ENCODE results near the gene GRIN2C.

Gene GRIN2C

DNA sequence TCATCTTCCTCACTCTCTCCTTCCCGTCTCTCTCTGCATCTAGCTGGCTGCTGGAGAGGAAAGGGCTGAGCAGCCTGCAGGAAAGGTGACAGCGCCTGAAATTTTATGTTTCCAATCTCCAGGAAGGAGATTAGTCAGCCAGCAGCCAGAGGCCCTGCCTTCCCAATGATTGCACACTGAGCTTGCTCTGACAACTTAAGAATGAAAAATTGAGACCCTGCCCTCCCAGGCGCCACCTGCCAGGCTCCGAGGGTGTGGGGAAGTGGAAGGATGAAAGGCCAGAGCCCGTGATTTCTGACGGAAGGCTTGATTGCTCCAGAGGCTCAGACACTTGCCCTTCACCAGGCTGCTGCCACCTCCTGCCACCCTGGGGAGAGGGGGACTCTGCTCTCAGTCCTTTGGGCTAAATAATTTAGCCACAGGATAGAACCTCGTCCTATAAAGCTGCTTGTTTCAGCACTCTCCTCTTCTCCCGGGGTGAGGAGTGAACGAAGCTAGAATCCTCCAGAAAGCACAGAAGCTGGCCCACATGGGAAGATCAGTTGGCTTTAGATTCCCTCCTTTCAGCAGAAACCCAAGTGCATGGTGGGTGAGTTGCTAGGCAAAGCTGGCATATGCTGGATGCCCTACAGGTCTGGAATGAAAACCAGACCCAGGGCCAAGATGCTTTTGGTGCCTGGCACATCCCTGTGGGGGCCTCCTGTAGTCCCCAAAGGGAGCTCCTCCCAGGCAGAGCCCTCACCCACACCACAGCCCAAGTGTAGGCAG, 33.5 kb downstream of the GRIN2C start:
- Histone ChIP-seq H2AFZ (ENCODE audit: low read depth, low read length) (no peak overlapping the region), H3K4me1 (ENCODE audit: insufficient read depth, low read length) (peaks cover 5% of the 10 kb centered on the region), H3K27me3 (ENCODE audit: insufficient read depth, low read length) (no peaks in the 10 kb centered on the region), H3K9me3 (ENCODE audit: low read length) (no peaks in the 10 kb centered on the region), H3K4me3 (ENCODE audit: low read length) (no peak overlapping the region), H3K36me3 (ENCODE audit: insufficient read depth, low read length) (peaks cover 13% of the 10 kb centered on the region)

- no peaks in the 10 kb centered on the region for H3K27me3 ChIP-seq (ENCODE audit: insufficient read depth, low read length)
- no peak overlapping the region for H2AFZ ChIP-seq (ENCODE audit: low read depth, low read length)
- H3K36me3 ChIP-seq (ENCODE audit: insufficient read depth, low read length), result peaks cover 10% of the 10 kb centered on the region
- no peak overlapping the region for H3K4me3 ChIP-seq (ENCODE audit: low read length)
- H3K4me1 ChIP-seq (ENCODE audit: insufficient read depth, low read length), result peaks cover 5% of the 10 kb centered on the region
- no peaks in the 10 kb centered on the region for H3K9me3 ChIP-seq (ENCODE audit: low read length)
These were observed 34.6 kb downstream of the GRIN2C start for GRCh38 chr17:74824961-74825627.

- no peak overlapping the region for H2AFZ ChIP-seq (ENCODE audit: low read depth, low read length)
- H3K36me3 ChIP-seq (ENCODE audit: insufficient read depth, low read length), result peaks cover 14% of the 10 kb centered on the region
- no peaks in the 10 kb centered on the region for H3K9me3 ChIP-seq (ENCODE audit: low read length)
- H3K4me3 ChIP-seq (ENCODE audit: low read length), result no peak overlapping the region
- H3K27me3 ChIP-seq (ENCODE audit: insufficient read depth, low read length), result no peaks in the 10 kb centered on the region
- H3K4me1 ChIP-seq (ENCODE audit: insufficient read depth, low read length), result peaks cover 5% of the 10 kb centered on the region
These were observed 36.7 kb downstream of the GRIN2C start for GRCh38 chr17:74822939-74823367.

DNA sequence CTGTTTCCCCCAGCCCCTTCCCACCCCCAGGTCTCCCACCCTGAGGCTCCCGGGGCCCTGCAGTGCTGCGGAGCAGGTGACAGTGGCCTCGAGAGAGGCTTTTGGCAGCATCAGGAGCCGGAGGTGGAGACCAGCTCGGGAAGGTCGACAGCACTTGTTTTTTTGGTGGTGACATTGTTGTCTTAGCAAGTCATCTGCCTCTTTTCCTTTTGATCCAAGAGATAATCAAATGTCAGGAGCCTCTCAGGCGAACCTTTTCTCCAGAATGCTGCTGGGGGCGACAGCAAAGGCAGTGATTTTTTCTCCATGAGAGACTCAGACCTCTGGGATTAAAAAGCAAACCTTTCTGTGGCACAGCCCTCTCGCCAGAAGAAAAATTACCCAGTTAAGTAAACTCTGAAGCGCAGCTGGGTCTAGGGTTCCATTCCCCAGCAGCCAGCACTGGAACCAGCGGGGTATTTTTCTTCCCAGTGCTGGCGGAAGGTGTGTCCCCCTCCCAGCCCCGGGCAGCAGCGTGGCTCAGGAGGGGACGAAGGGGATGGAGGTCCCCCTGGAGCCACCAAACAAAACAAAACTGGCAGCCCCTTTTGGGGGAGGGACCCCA, 37.2 kb downstream of the GRIN2C start:
- no peaks in the 10 kb centered on the region for H3K27me3 ChIP-seq (ENCODE audit: insufficient read depth, low read length)
- H3K4me1 ChIP-seq (ENCODE audit: insufficient read depth, low read length), result peaks cover 5% of the 10 kb centered on the region
- no peaks in the 10 kb centered on the region for H3K9me3 ChIP-seq (ENCODE audit: low read length)
- no peak overlapping the region for H2AFZ ChIP-seq (ENCODE audit: low read depth, low read length)
- no peak overlapping the region for H3K4me3 ChIP-seq (ENCODE audit: low read length)
- peaks cover 14% of the 10 kb centered on the region for H3K36me3 ChIP-seq (ENCODE audit: insufficient read depth, low read length)

GRCh38 chr17:74821655-74822334, 37.9 kb downstream of the GRIN2C start:
- Histone ChIP-seq H3K4me3 (ENCODE audit: low read length) (no peak overlapping the region), H3K4me1 (ENCODE audit: insufficient read depth, low read length) (peaks cover 5% of the 10 kb centered on the region), H3K27me3 (ENCODE audit: insufficient read depth, low read length) (no peaks in the 10 kb centered on the region)

GRCh38 chr17:74819801-74820436, 39.8 kb downstream of the GRIN2C start:
- no peak overlapping the region for H2AFZ ChIP-seq (ENCODE audit: low read depth, low read length)
- peaks cover 10% of the 10 kb centered on the region for H3K36me3 ChIP-seq (ENCODE audit: insufficient read depth, low read length)
- H3K4me3 ChIP-seq (ENCODE audit: low read length), result no peak overlapping the region
- no peaks in the 10 kb centered on the region for H3K27me3 ChIP-seq (ENCODE audit: insufficient read depth, low read length)
- peaks cover 5% of the 10 kb centered on the region for H3K4me1 ChIP-seq (ENCODE audit: insufficient read depth, low read length)
- H3K9me3 ChIP-seq (ENCODE audit: low read length), result no peaks in the 10 kb centered on the region

More at GRCh38 chr17:74821655-74822334, 37.9 kb downstream of the GRIN2C start:
- Histone ChIP-seq H3K36me3 (ENCODE audit: insufficient read depth, low read length) (peaks cover 14% of the 10 kb centered on the region), H2AFZ (ENCODE audit: low read depth, low read length) (no peak overlapping the region), H3K9me3 (ENCODE audit: low read length) (no peaks in the 10 kb centered on the region)

DNA sequence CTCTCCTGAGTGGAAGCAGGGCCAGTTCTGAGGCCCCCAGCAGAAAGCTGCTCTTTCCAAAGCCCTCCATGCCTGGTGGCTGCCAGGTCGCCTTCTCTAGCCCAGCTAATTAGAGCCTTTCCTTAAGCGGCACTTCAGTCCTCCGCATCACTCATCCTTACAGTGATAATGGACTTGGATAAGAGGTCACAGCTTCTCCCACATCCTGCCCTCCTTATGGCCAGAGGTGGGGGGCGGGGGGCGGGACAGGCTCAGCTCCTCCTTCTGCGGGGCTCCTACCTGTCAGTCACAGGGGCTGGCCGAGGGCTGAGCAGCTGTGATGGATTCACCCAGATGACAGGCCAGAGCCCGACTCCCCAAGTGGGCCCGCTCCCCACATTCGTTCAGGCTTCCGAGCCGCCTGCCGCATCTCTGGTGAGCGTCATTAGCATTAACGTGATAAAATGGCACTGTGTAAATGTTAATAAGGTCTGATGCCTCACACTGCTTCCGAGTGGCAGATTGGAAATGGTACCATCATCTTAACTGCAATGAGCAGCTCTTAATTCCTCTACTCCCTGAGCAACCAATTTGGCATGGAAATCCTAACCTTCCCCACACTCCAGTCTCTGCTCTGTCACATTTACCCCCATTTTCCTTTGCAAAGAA, 41.3 kb downstream of the GRIN2C start:
- Histone ChIP-seq H3K36me3 (ENCODE audit: insufficient read depth, low read length) (peaks cover 6% of the 10 kb centered on the region), H3K27me3 (ENCODE audit: insufficient read depth, low read length) (no peaks in the 10 kb centered on the region), H3K9me3 (ENCODE audit: low read length) (no peaks in the 10 kb centered on the region), H2AFZ (ENCODE audit: low read depth, low read length) (no peak overlapping the region), H3K4me3 (ENCODE audit: low read length) (no peak overlapping the region), H3K4me1 (ENCODE audit: insufficient read depth, low read length) (peaks cover 5% of the 10 kb centered on the region)

GRCh38 chr17:74816905-74817620, 42.6 kb downstream of the GRIN2C start:
- no peaks in the 10 kb centered on the region for H3K9me3 ChIP-seq (ENCODE audit: low read length)
- peaks cover 5% of the 10 kb centered on the region for H3K4me1 ChIP-seq (ENCODE audit: insufficient read depth, low read length)
- H2AFZ ChIP-seq (ENCODE audit: low read depth, low read length), result no peak overlapping the region
- peaks cover 6% of the 10 kb centered on the region for H3K36me3 ChIP-seq (ENCODE audit: insufficient read depth, low read length)
- H3K4me3 ChIP-seq (ENCODE audit: low read length), result no peak overlapping the region
- no peaks in the 10 kb centered on the region for H3K27me3 ChIP-seq (ENCODE audit: insufficient read depth, low read length)

- H3K4me1 ChIP-seq (ENCODE audit: insufficient read depth, low read length), result no peaks in the 10 kb centered on the region
- H3K27me3 ChIP-seq (ENCODE audit: insufficient read depth, low read length), result no peaks in the 10 kb centered on the region
- H3K36me3 ChIP-seq (ENCODE audit: insufficient read depth, low read length), result peaks cover 6% of the 10 kb centered on the region
- no peak overlapping the region for H3K4me3 ChIP-seq (ENCODE audit: low read length)
- no peak overlapping the region for H2AFZ ChIP-seq (ENCODE audit: low read depth, low read length)
- no peaks in the 10 kb centered on the region for H3K9me3 ChIP-seq (ENCODE audit: low read length)
These were observed 43.9 kb downstream of the GRIN2C start for GRCh38 chr17:74815550-74816370.

GRCh38 chr17:74815067-74815466, 44.6 kb downstream of the GRIN2C start:
- no peaks in the 10 kb centered on the region for H3K27me3 ChIP-seq (ENCODE audit: insufficient read depth, low read length)
- no peaks in the 10 kb centered on the region for H3K9me3 ChIP-seq (ENCODE audit: low read length)
- no peak overlapping the region for H3K4me3 ChIP-seq (ENCODE audit: low read length)
- no peaks in the 10 kb centered on the region for H3K4me1 ChIP-seq (ENCODE audit: insufficient read depth, low read length)
- peaks cover 9% of the 10 kb centered on the region for H3K36me3 ChIP-seq (ENCODE audit: insufficient read depth, low read length)
- H2AFZ ChIP-seq (ENCODE audit: low read depth, low read length), result no peak overlapping the region

DNA sequence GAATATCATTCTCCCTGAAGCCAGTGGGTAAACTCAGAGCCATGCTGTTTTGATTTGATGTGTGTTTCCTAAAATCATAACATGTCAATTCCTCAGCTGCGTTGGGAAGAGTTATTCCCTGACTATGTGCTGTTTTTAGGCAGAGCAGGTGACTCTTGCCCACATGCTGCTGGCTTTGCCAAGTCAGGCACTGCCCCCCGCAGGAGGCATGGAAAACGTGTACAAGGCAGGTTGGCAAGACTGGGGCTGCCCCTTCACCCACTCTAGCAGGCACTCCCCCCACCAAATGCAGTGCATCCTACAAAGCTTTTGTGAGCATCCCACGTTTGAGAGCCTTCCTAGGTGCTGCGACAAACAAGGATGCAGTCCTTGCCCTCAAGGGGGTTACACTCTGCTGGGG, 45.2 kb downstream of the GRIN2C start:
- Histone ChIP-seq H3K4me1 (ENCODE audit: insufficient read depth, low read length) (no peaks in the 10 kb centered on the region), H2AFZ (ENCODE audit: low read depth, low read length) (no peak overlapping the region), H3K27me3 (ENCODE audit: insufficient read depth, low read length) (no peaks in the 10 kb centered on the region), H3K9me3 (ENCODE audit: low read length) (no peaks in the 10 kb centered on the region), H3K36me3 (ENCODE audit: insufficient read depth, low read length) (peaks cover 6% of the 10 kb centered on the region), H3K4me3 (ENCODE audit: low read length) (no peak overlapping the region)

Measured in neuron (in vitro differentiated cells).